Esophagus squamous epithelium (tissue), 4 donors: ENCODE results near the gene SPPL2B.

ENCODE experiments used
- POLR2A ChIP-seq, 4 donors: fragments of 450-650 bp; IDR thresholded peaks; one replicate each; pipeline ENCODE4 v1.6.1; 2017; ENCODE audit warnings: antibody characterized with exemption in 4 of 4, mild to moderate bottlenecking in 4 of 4, moderate library complexity in 3 of 4
- TF ChIP-seq, protein P1 (sequence below), 6 experiments: fragments of 450-650 bp in 4 of 6; fragments of 200-600 bp in 2 of 6; sonication (generic) in 2 of 6; IDR thresholded peaks; one replicate each; pipeline ENCODE4 v1.5.1; 2016 to 2019; ENCODE audit warnings: antibody characterized with exemption in 6 of 6, mild to moderate bottlenecking in 4 of 6, moderate library complexity in 4 of 6

DNA sequence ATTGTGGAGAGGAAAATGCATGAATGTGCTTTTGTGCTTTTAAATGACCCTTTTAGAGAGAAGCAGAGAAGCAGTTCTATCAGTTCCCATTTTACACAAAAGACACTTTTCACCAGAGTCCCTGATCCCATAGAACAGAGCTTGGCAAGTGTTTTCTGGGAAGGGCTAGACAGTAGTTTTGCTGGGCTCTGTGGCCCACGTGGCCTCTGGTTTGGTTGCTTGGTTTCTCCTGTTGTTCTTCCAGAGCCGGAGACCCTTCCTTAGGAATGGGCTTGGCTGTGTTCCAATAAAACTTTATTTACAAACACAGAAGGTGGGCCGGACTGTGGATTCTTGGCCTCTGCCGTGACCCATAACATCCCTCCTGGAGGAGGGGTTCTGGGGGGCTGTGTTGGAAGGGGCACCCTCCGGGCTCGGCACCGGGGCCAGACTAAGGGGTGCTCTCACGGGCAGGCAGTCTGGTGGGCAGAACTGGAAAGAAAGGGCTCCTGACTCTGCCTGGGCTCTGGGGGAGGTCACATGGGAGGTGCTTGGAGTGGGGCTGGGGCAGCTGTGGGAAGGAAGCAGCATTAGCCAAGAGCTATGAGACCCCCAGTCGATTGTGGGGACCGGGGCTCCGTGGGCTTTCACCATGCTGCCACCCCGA lies 3.2 kb downstream of the SPPL2B start:
- TF ChIP-seq, protein P1, sequence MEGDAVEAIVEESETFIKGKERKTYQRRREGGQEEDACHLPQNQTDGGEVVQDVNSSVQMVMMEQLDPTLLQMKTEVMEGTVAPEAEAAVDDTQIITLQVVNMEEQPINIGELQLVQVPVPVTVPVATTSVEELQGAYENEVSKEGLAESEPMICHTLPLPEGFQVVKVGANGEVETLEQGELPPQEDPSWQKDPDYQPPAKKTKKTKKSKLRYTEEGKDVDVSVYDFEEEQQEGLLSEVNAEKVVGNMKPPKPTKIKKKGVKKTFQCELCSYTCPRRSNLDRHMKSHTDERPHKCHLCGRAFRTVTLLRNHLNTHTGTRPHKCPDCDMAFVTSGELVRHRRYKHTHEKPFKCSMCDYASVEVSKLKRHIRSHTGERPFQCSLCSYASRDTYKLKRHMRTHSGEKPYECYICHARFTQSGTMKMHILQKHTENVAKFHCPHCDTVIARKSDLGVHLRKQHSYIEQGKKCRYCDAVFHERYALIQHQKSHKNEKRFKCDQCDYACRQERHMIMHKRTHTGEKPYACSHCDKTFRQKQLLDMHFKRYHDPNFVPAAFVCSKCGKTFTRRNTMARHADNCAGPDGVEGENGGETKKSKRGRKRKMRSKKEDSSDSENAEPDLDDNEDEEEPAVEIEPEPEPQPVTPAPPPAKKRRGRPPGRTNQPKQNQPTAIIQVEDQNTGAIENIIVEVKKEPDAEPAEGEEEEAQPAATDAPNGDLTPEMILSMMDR (IDR thresholded peaks at IDR 0.05) = no peak
- no peak for TF ChIP-seq POLR2A (IDR thresholded peaks at IDR 0.05)
